Lung (tissue), 12 donors: ENCODE data around the gene FAM13C. TPM values are rescaled to one million over a fixed set of nuclear protein-coding genes. Genes with fewer than 3 reads are reported as not detected.

Experiments used
- ATAC-seq: fragments of 200-7000 bp; cut with Tn5 transposase; one replicate; pipeline ENCODE4 v1.9.1; 2020; ENCODE audit warnings: moderate number of reproducible peaks; ENCODE audit not compliant: insufficient read depth, low FRiP score
- DNase-seq, 3 donors: peaks; one replicate each; pipeline ENCODE4 v3.0.0-alpha.2; 2013 to 2017
- H3K27ac ChIP-seq, 2 donors: one replicate each; pipeline ENCODE4 v1.5.1; 2013; ENCODE audit warnings: mild to moderate bottlenecking in 2 of 2, moderate library complexity in 2 of 2, control low read depth in 1 of 2, inconsistent platforms in 1 of 2, low read depth in 1 of 2, low read length in 1 of 2
- H3K27me3 ChIP-seq, 3 donors: one replicate each; pipeline ENCODE4 v1.5.1; 2013; ENCODE audit warnings: low read length in 2 of 3; ENCODE audit not compliant: control insufficient read depth in 3 of 3, insufficient read depth in 3 of 3
- H3K36me3 ChIP-seq, 4 donors: one replicate each; pipeline ENCODE4 v1.5.1; 2013; ENCODE audit warnings: low read length in 4 of 4, mild to moderate bottlenecking in 1 of 4, moderate library complexity in 1 of 4; ENCODE audit not compliant: control insufficient read depth in 4 of 4, insufficient read depth in 4 of 4
- H3K4me1 ChIP-seq, 5 donors: one replicate each; pipeline ENCODE4 v1.5.1; 2013; ENCODE audit warnings: low read length in 5 of 5, mild to moderate bottlenecking in 2 of 5, moderate library complexity in 1 of 5; ENCODE audit not compliant: control insufficient read depth in 5 of 5, insufficient read depth in 5 of 5
- H3K4me3 ChIP-seq: one replicate; pipeline ENCODE4 v1.5.1; 2013; ENCODE audit warnings: mild to moderate bottlenecking, control low read depth, moderate library complexity
- H3K9ac ChIP-seq, 2 donors: one replicate each; pipeline ENCODE4 v1.5.1; 2013; ENCODE audit warnings: low read length in 2 of 2, control low read depth in 1 of 2; ENCODE audit not compliant: insufficient read depth in 1 of 2
- H3K9me3 ChIP-seq, 4 donors: one replicate each; pipeline ENCODE4 v1.5.1; 2013; ENCODE audit warnings: low read length in 3 of 4, mild to moderate bottlenecking in 1 of 4, moderate library complexity in 1 of 4; ENCODE audit not compliant: control insufficient read depth in 4 of 4, insufficient read depth in 3 of 4
- CTCF ChIP-seq: IDR thresholded peaks from 2 replicates; pipeline ENCODE4 v1.5.1; 2012; ENCODE audit warnings: mild to moderate bottlenecking; ENCODE audit errors: control extremely low read depth, extremely low read depth
- WGBS, 2 donors: extraction: QIAGEN DNeasy Blood & Tissue Kit; methylation state at CpG; one replicate each; pipeline ENCODE4 v1.1.7; 2013; 5-methylcytosine and 5-hydroxymethylcytosine counted together
- polyA plus RNA-seq, 2 donors: library from polyadenylated mRNA; stranded (reverse); fragments of 200-250 nt; gene quantifications; one replicate each; pipeline ENCODE4 v1.2.1, GENCODE V29; 2013
- total RNA-seq, 2 donors: library from RNA; depleted of rRNA in 1 of 2; stranded (reverse); fragments of >200 nt in 1 of 2; gene quantifications; one replicate each; pipeline ENCODE4 v1.2.1, GENCODE V29; 2014 to 2021
- donor health status: control.
- donor health status: control.
- donor health status: Bipolar disorder and iron deficiency.
- donor health status: healthy.
- donor health status: DM: yes; HTN: yes; CAD: no.

FAM13C gene
- total and polyA plus RNA-seq, 4 donors: 1.2 to 59.0 (median 6.2) TPM

DNA sequence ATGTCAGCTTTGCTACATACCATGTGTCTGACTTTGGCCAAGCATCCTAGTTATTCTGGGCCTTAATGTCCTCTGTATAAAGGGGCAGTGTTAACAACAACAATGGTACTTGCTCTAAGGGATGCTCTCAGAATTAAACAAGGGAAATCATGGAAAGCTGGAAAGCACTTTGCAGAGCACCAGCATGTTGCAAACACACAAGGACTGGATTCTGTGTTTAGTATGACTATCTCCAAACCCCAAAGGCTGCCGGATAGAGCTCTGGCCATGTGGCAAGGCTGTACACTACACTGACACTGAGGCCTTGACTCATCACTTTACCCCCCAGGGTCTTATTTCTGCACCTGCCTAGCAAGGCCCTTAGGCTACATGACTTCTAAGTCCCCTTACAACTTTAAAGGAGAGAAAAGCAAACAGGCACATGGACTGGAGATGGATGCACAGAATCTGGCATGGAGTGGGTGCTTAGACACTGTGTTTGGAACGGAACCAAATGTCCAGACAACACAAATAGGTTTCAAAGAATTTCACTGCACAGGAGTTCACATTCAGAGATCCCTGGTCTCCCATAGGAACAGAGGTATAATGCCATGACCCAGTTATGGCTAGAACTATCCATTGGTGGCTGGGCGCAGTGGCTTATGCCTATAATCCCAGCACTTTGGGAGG is 74.6 kb downstream of the FAM13C start:
- DNase-seq: no peak
- H3K9me3 ChIP-seq: no peaks in the 10 kb centered on the region
- H3K36me3 ChIP-seq: no peaks in the 10 kb centered on the region
- no peak overlapping the region for H3K4me3 ChIP-seq
- no peak overlapping the region for H3K27ac ChIP-seq
- no peak for ATAC-seq
- TF ChIP-seq CTCF: no peak
- no peaks in the 10 kb centered on the region for H3K27me3 ChIP-seq
- 90 to 92% methylated on average over 3 of the region's 3 CpGs for WGBS, 2 donors
- H3K4me1 ChIP-seq: peaks cover 0 to 18% (median 7%) of the 10 kb centered on the region in 5 donors
- no peak overlapping the region for H3K9ac ChIP-seq

DNA sequence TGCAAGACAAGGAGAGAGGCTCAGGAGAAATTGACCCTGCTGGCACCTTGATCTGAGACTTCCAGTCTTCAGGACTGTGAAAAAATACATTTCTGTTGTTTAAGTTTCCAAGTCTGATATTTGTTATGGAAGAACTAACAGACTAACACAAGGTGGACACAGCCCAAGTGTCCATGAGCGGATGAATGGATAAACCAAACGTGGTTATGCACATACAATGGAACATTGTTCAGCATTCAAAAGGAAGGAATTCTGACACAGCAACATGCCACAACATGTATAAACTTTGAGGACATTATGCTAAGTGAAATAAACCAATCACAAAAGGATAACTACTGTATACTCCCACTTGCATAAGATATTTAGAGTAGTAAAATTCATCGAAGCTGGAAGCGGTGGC is 76.5 kb downstream of the FAM13C start:
- Histone ChIP-seq H3K9me3 (no peaks in the 10 kb centered on the region), H3K9ac (no peak overlapping the region), H3K27ac (no peak overlapping the region), H3K27me3 (no peaks in the 10 kb centered on the region), H3K36me3 (no peaks in the 10 kb centered on the region), H3K4me1 (peaks cover 0 to 18% (median 7%) of the 10 kb centered on the region in 5 donors), H3K4me3 (no peak overlapping the region)
- no peak for ATAC-seq
- no peak for TF ChIP-seq CTCF
- WGBS, 2 donors: 90 to 91% methylated on average over 4 of the region's 4 CpGs
- DNase-seq: no peak

GRCh38 chr10:59285073-59285472 is 77.3 kb downstream of the FAM13C start:
- Histone ChIP-seq H3K4me1 (peaks cover 0 to 18% (median 7%) of the 10 kb centered on the region in 5 donors), H3K27me3 (no peaks in the 10 kb centered on the region), H3K4me3 (no peak overlapping the region), H3K36me3 (no peaks in the 10 kb centered on the region), H3K9ac (no peak overlapping the region), H3K9me3 (no peaks in the 10 kb centered on the region), H3K27ac (no peak overlapping the region)
- DNase-seq (peak in 1 of 3 donors; percentile 14), ATAC-seq (no peak)
- 90 to 91% methylated on average over 4 of the region's 4 CpGs for WGBS, 2 donors
- no peak for TF ChIP-seq CTCF
